ENCODE results near the gene ZIC4.

The ZIC4 gene

GRCh38 chr3:147390589-147391569, 15.5 kb downstream of the ZIC4 start:
- no peak for TF ChIP-seq CTCF (IDR thresholded peaks at IDR 0.05; ENCODE audit: low read depth, low read length, missing control alignments)
- Histone ChIP-seq H3K36me3 (replicated peaks) (no peaks in the 10 kb centered on the region), H3K4me3 (ENCODE audit: low read depth, low read length) (no peak overlapping the region), H3K27me3 (replicated peaks) (no peaks in the 10 kb centered on the region), H3K27ac (no peak overlapping the region)
- no peak for DNase-seq
- in situ Hi-C loops (cut with HindIII; ENCODE audit: low pct_ligation_motif_present, low sequenced_read_pairs), result loop anchor here (25.0 kb wide), 1 partner anchor 221 kb away; no protein-coding TSS in a partner anchor

GRCh38 chr3:147389717-147390116, 16.6 kb downstream of the ZIC4 start:
- Histone ChIP-seq H3K36me3 (replicated peaks) (no peaks in the 10 kb centered on the region), H3K27me3 (replicated peaks) (no peaks in the 10 kb centered on the region), H3K27ac (no peak overlapping the region), H3K4me3 (ENCODE audit: low read depth, low read length) (no peak overlapping the region)
- DNase-seq, result no peak
- TF ChIP-seq CTCF (IDR thresholded peaks at IDR 0.05; ENCODE audit: low read depth, low read length, missing control alignments), result no peak
- in situ Hi-C loops (cut with HindIII; ENCODE audit: low pct_ligation_motif_present, low sequenced_read_pairs), result loop anchor here (25.0 kb wide), 1 partner anchor 223 kb away; no protein-coding TSS in a partner anchor

GRCh38 chr3:147388700-147389580, 17.4 kb downstream of the ZIC4 start:
- no peak for DNase-seq
- TF ChIP-seq CTCF (IDR thresholded peaks at IDR 0.05; ENCODE audit: low read depth, low read length, missing control alignments), result no peak
- Histone ChIP-seq H3K4me3 (ENCODE audit: low read depth, low read length) (no peak overlapping the region), H3K27me3 (replicated peaks) (no peaks in the 10 kb centered on the region), H3K27ac (no peak overlapping the region), H3K36me3 (replicated peaks) (no peaks in the 10 kb centered on the region)
- in situ Hi-C loops (cut with HindIII; ENCODE audit: low pct_ligation_motif_present, low sequenced_read_pairs), result loop anchor here (25.0 kb wide), 1 partner anchor 223 kb away; no protein-coding TSS in a partner anchor

- in situ Hi-C loops (cut with HindIII; ENCODE audit: low pct_ligation_motif_present, low sequenced_read_pairs), result loop anchor here (25.0 kb wide), 1 partner anchor 224 kb away; no protein-coding TSS in a partner anchor
- Histone ChIP-seq H3K27ac (no peak overlapping the region), H3K27me3 (replicated peaks) (no peaks in the 10 kb centered on the region), H3K36me3 (replicated peaks) (no peaks in the 10 kb centered on the region), H3K4me3 (ENCODE audit: low read depth, low read length) (peak overlapping the region; percentile 12)
- no peak for TF ChIP-seq CTCF (IDR thresholded peaks at IDR 0.05; ENCODE audit: low read depth, low read length, missing control alignments)
- no peak for DNase-seq
Observed at GRCh38 chr3:147387885-147388699, 18.3 kb downstream of the ZIC4 start.

- DNase-seq, result no peak
- no peaks in the 10 kb centered on the region for H3K36me3 ChIP-seq (replicated peaks)
- H3K27me3 ChIP-seq (replicated peaks), result no peaks in the 10 kb centered on the region
- no peak overlapping the region for H3K27ac ChIP-seq
- TF ChIP-seq CTCF (IDR thresholded peaks at IDR 0.05; ENCODE audit: low read depth, low read length, missing control alignments), result no peak
- in situ Hi-C loops (cut with HindIII; ENCODE audit: low pct_ligation_motif_present, low sequenced_read_pairs), result loop anchor here (25.0 kb wide), 1 partner anchor 225 kb away; no protein-coding TSS in a partner anchor
- H3K4me3 ChIP-seq (ENCODE audit: low read depth, low read length), result no peak overlapping the region
Observed at GRCh38 chr3:147387291-147387884, 19.0 kb downstream of the ZIC4 start.
